ENCODE results near the gene IRF6. TPM values are rescaled to one million over a fixed set of nuclear protein-coding genes. Genes with fewer than 3 reads are reported as not detected.

The IRF6 gene
- total and polyA plus RNA-seq, 2 of the 8 experiments (the other 6 are each of a cell fraction or from before 2014, with no cell fraction given) = 9.6 to 13.4 TPM

- no peak for TF ChIP-seq SRF (IDR thresholded peaks at IDR 0.05; ENCODE audit: low read depth, low read length)
- TF ChIP-seq MAX (IDR thresholded peaks at IDR 0.05) = no peak
- no peak for TF ChIP-seq SP1 (IDR thresholded peaks at IDR 0.05; ENCODE audit: low read depth, low read length)
- TF ChIP-seq E2F6 (IDR thresholded peaks at IDR 0.05) = no peak
- TF ChIP-seq KDM1A (IDR thresholded peaks at IDR 0.05; ENCODE audit: borderline replicate concordance, low read length) = no peak
- TF ChIP-seq POLR2AphosphoS5 (IDR thresholded peaks at IDR 0.05; ENCODE audit: low read depth, low read length) = no peak
- no peak for TF ChIP-seq EP300 (IDR thresholded peaks at IDR 0.05; ENCODE audit: borderline replicate concordance in 1 of 2, low read depth in 2 of 2, low read length in 2 of 2)
- DNase-seq (ENCODE audit: low read depth in 1 of 2, low spot score in 2 of 2) = peak in 1 of 2 experiments; percentile 17
- Histone ChIP-seq H3K4me3 (ENCODE audit: extremely low read depth in 1 of 4, insufficient read depth in 2 of 4, low read depth in 3 of 4, low read length in 4 of 4) (no peak overlapping the region), H3K18ac (ENCODE audit: extremely low read depth, low read length) (no peak overlapping the region), H3K9ac (replicated peaks in 1 of 4; ENCODE audit: extremely low read depth in 1 of 4, low read depth in 3 of 4, low read length in 3 of 4) (no peak overlapping the region), H4K20me1 (replicated peaks in 1 of 2; ENCODE audit: control insufficient read depth in 1 of 2, insufficient read depth in 2 of 2, low read length in 2 of 2) (no peaks in the 10 kb centered on the region), H4K91ac (replicated peaks; ENCODE audit: insufficient read length, low read length) (no peak overlapping the region), H3K23me2 (ENCODE audit: low read depth, low read length) (no peaks in the 10 kb centered on the region), H2BK20ac (ENCODE audit: low read length) (no peak overlapping the region), H3K79me2 (ENCODE audit: control insufficient read depth in 1 of 2, insufficient read depth in 2 of 2, low read length in 2 of 2) (peaks cover 0 to 10% of the 10 kb centered on the region in 2 experiments; a peak in 2 of 4 replicates), H3K27me3 (replicated peaks in 1 of 4; ENCODE audit: control insufficient read depth in 3 of 4, extremely low read depth in 1 of 4, insufficient read depth in 3 of 4, low read length in 3 of 4) (no peaks in the 10 kb centered on the region), H3K4ac (replicated peaks; ENCODE audit: insufficient read length, low read depth, low read length) (no peak overlapping the region), H3K56ac (replicated peaks; ENCODE audit: insufficient read length, low read depth, low read length) (no peak overlapping the region), H3K14ac (ENCODE audit: insufficient read length) (no peak overlapping the region), H4K5ac (ENCODE audit: insufficient read length, low read depth, low read length) (no peak overlapping the region), H3K23ac (ENCODE audit: insufficient read length) (no peak overlapping the region), H2BK120ac (replicated peaks; ENCODE audit: low read depth, low read length) (no peak overlapping the region), H2AFZ (ENCODE audit: low read length) (no peak overlapping the region), H2BK12ac (ENCODE audit: low read depth, low read length) (no peak overlapping the region), H3K36me3 (ENCODE audit: control insufficient read depth in 2 of 4, insufficient read depth in 4 of 4, low read length in 3 of 4) (peaks cover 0 to 2% (median 1%) of the 10 kb centered on the region in 4 experiments; a peak in 5 of 8 replicates), H3K4me2 (ENCODE audit: insufficient read depth in 1 of 2, low read depth in 2 of 2, low read length in 2 of 2) (no peak overlapping the region), H4K8ac (ENCODE audit: extremely low read depth, insufficient read depth, low read length) (no peak overlapping the region), H2BK5ac (ENCODE audit: low read depth, low read length) (no peak overlapping the region), H2AK5ac (ENCODE audit: low read depth, low read length) (no peak overlapping the region), H3K9me3 (ENCODE audit: insufficient read depth in 2 of 2, low read depth in 1 of 2, low read length in 1 of 2) (no peaks in the 10 kb centered on the region), H3K79me1 (ENCODE audit: low read depth, low read length) (no peaks in the 10 kb centered on the region), H2BK15ac (ENCODE audit: low read length) (no peak overlapping the region), H3K27ac (ENCODE audit: low read depth, low read length) (no peak overlapping the region), H3K4me1 (replicated peaks in 1 of 4; ENCODE audit: control insufficient read depth in 3 of 4, insufficient read depth in 4 of 4, low read length in 3 of 4) (no peaks in the 10 kb centered on the region)
- FAIRE-seq = no peak
- 84% methylated on average over 11 of the region's 11 CpGs; no CpG with 5 or more reads in 1 of the 2 experiments for WGBS, 2 experiments (ENCODE audit: extremely low coverage in 1 of 2, insufficient coverage in 1 of 2, insufficient read length in 1 of 2, insufficient replicate concordance in 2 of 2, low coverage in 1 of 2, low lambda C conversion rate in 2 of 2, missing lambda C conversion rate in 1 of 2)
- CTCF ChIA-PET (ENCODE audit: partially characterized antibody) = interaction anchor here (0.9 to 11.7 kb wide), 5 partner anchors 13 to 25 kb away, joined by 3 to 254 read pairs (median 3); partner anchors contain the start of gene IRF6
- POLR2A ChIA-PET (ENCODE audit: partially characterized antibody) = interaction anchor here (0.7 to 0.9 kb wide), 2 partner anchors 20 to 548 kb away, joined by 3 read pairs; partner anchors contain the start of gene IRF6
These were observed 19.9 kb upstream of the IRF6 start for GRCh38 chr1:209825591-209826434.

Measured in H1 (cell line).